ENCODE results near the gene CARD11. TPM values are rescaled to one million over a fixed set of nuclear protein-coding genes. Genes with fewer than 3 reads are reported as not detected.
A peak's percentile ranks its signal among the peaks of the same experiment; 100 is the strongest.

Gene CARD11
- total RNA-seq, 3 donors from 2014 or later: 71.5 to 87.6 (median 87.5) TPM

DNA sequence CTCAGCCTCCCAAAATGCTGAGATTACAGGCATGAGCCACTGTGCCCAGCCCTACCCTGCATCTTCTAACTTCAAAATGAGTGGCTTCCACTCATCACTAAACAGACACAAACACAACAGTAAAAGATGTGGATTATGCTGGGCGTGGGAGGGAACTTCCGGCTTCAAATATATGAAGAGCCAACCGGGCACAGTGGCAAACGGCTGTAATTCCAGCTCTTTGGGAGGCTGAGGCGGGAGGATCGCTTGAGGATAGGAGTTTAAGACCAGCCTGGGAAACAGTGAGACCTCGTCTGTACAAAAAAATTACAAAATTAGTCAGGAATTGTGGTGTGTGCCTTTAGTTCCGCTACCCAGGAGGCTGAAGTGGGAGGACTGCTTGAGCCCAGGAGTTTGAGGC, 107.4 kb downstream of the CARD11 start:
- no peak overlapping the region for H3K4me3 Mint-ChIP-seq
- ATAC-seq: no peak
- no peaks in the 10 kb centered on the region for H3K27me3 Mint-ChIP-seq (ENCODE audit: low read depth)
- no peaks in the 10 kb centered on the region for H3K9me3 Mint-ChIP-seq
- H3K36me3 Mint-ChIP-seq (ENCODE audit: insufficient read depth): peaks cover 47% of the 10 kb centered on the region
- H3K4me1 Mint-ChIP-seq (ENCODE audit: low read depth): peaks cover 11% of the 10 kb centered on the region
- no peak for DNase-seq

GRCh38 chr7:2934984-2935740, 108.5 kb downstream of the CARD11 start:
- peaks cover 11% of the 10 kb centered on the region for H3K4me1 Mint-ChIP-seq (ENCODE audit: low read depth)

DNA sequence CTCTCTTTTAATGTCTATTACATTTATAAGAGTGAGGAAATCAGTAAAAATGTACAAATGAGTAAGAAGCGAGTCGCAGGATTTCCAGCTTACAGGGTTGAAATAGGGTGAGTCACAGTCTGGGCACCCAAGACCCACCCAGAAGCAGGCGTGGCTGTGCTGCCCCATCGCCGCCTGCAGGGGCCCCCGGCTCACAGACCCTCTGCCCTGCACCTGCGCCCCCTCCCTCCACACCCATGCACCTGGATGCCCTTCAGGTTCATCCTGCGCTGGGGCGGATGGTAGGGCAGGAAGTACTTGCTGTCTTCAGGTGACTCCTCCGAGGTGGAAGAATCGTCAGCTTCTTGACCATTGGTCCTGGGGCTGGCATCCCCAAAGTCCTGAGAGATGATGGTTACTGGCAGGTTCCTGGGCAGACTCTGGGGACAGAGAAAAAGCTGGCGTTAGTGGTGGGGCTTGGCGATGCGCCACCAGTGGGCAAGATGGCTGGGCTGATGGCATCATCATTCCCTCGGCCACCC, 109.4 kb downstream of the CARD11 start:
- Mint-ChIP-seq H3K27me3 (ENCODE audit: low read depth) (no peaks in the 10 kb centered on the region), H3K36me3 (ENCODE audit: insufficient read depth) (peaks cover 41% of the 10 kb centered on the region), H3K4me3 (no peak overlapping the region), H3K9me3 (no peaks in the 10 kb centered on the region), H3K4me1 (ENCODE audit: low read depth) (peaks cover 11% of the 10 kb centered on the region)
- DNase-seq: no peak
- ATAC-seq: peak; percentile 89 to 91

More at GRCh38 chr7:2934984-2935740, 108.5 kb downstream of the CARD11 start:
- Mint-ChIP-seq H3K4me3 (no peak overlapping the region), H3K9me3 (no peaks in the 10 kb centered on the region), H3K36me3 (ENCODE audit: insufficient read depth) (peaks cover 45% of the 10 kb centered on the region), H3K27me3 (ENCODE audit: low read depth) (no peaks in the 10 kb centered on the region)
- DNase-seq (no peak), ATAC-seq (no peak)

GRCh38 chr7:2932402-2933251, 111.0 kb downstream of the CARD11 start:
- H3K27me3 Mint-ChIP-seq (ENCODE audit: low read depth): no peaks in the 10 kb centered on the region
- DNase-seq: no peak
- no peak for ATAC-seq
- peaks cover 11% of the 10 kb centered on the region for H3K4me1 Mint-ChIP-seq (ENCODE audit: low read depth)
- H3K4me3 Mint-ChIP-seq: no peak overlapping the region
- H3K36me3 Mint-ChIP-seq (ENCODE audit: insufficient read depth): peaks cover 40% of the 10 kb centered on the region
- H3K9me3 Mint-ChIP-seq: no peaks in the 10 kb centered on the region

- no peaks in the 10 kb centered on the region for H3K27me3 Mint-ChIP-seq (ENCODE audit: low read depth)
- H3K36me3 Mint-ChIP-seq (ENCODE audit: insufficient read depth): peaks cover 35% of the 10 kb centered on the region
- DNase-seq: no peak
- H3K4me1 Mint-ChIP-seq (ENCODE audit: low read depth): peaks cover 11% of the 10 kb centered on the region
- H3K4me3 Mint-ChIP-seq: no peak overlapping the region
- no peak for ATAC-seq
- H3K9me3 Mint-ChIP-seq: no peaks in the 10 kb centered on the region
Observed at GRCh38 chr7:2931034-2931415, 112.6 kb downstream of the CARD11 start.

DNA sequence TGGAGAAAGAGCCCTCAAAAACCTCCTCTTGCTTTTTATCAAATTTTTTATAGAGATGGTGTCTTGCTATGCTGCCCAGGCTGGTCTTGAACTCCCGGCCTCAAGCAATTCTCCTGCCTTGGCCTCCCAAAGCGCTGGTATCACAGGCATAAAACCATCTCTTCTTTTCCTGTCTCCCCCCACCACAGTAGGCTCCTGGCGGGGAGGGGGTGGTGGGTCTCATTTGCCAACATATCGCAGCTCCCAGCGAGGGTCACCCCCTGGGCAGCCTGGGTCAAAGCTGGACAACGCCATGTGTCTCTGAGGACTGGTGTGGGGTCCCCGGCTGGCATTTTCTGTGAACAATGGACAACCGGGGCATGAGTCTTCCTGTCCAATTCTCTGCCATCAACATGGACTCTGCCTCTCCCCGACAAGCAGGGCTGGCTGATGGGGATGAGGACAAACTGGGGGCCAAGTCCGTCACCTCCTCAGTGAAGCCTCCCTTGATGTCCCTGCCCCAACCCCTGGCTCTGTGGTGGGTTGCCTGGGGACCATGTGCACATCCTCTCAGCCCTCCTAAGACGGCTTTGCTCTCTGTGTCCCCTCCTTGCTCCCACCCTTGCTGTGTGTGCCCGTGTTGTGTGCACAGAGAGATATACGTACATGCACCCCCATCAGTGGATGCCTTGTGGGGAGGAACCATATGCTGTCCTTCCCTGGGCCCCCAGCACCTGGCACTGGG, 113.2 kb downstream of the CARD11 start:
- DNase-seq (peak; percentile 3), ATAC-seq (no peak)
- Mint-ChIP-seq H3K27me3 (ENCODE audit: low read depth) (no peaks in the 10 kb centered on the region), H3K4me1 (ENCODE audit: low read depth) (peaks cover 11% of the 10 kb centered on the region), H3K9me3 (no peaks in the 10 kb centered on the region), H3K36me3 (ENCODE audit: insufficient read depth) (peaks cover 37% of the 10 kb centered on the region), H3K4me3 (no peak overlapping the region)

DNA sequence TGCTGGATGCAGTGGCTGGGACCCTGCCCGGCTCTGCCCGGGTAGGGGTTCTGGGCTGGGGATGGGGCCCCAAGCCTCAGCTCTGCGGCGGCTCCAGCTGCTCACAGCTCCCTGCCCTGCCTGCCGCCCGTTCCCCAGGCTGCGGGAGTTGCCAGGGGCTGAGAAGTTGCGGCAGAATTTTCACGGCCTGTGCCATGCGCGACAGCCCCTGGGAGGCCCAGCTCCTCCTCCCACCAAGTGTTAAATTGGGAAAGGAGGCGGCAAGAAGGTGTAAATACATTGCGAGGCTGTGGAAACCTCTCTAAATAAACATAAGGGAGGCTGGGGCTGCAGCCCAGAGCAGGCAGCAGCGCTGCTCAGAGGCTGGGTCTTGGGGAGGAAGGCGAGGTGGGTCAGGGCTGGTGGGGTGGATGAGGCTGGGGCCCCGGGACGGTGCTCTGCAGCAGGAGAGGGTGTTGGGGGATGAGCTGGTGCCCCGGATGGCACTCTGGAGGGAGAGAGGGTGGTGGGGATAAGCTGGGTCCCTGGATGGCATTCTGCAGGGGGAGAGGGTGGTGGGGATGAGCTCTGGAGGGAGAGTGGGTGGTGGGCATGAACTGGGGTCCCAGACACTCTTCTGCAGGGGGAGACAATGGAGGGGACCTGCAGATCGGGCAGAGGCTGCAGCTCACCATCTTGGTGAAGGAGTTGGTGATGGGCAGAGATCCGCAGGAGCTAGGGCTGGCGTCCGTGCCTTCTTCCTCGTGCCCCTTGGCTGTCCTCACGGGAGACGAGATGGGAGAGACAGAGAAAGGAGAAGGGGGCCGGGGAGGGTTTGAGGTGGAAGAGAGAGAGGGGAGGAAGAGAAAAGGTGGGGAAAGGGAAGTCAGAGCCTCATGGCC, 114.1 kb downstream of the CARD11 start:
- ATAC-seq (no peak), DNase-seq (peak; percentile 1)
- peaks cover 10% of the 10 kb centered on the region for H3K4me1 Mint-ChIP-seq (ENCODE audit: low read depth)
- H3K9me3 Mint-ChIP-seq: no peaks in the 10 kb centered on the region
- no peaks in the 10 kb centered on the region for H3K27me3 Mint-ChIP-seq (ENCODE audit: low read depth)
- H3K4me3 Mint-ChIP-seq: no peak overlapping the region
- H3K36me3 Mint-ChIP-seq (ENCODE audit: insufficient read depth): peaks cover 35% of the 10 kb centered on the region

DNA sequence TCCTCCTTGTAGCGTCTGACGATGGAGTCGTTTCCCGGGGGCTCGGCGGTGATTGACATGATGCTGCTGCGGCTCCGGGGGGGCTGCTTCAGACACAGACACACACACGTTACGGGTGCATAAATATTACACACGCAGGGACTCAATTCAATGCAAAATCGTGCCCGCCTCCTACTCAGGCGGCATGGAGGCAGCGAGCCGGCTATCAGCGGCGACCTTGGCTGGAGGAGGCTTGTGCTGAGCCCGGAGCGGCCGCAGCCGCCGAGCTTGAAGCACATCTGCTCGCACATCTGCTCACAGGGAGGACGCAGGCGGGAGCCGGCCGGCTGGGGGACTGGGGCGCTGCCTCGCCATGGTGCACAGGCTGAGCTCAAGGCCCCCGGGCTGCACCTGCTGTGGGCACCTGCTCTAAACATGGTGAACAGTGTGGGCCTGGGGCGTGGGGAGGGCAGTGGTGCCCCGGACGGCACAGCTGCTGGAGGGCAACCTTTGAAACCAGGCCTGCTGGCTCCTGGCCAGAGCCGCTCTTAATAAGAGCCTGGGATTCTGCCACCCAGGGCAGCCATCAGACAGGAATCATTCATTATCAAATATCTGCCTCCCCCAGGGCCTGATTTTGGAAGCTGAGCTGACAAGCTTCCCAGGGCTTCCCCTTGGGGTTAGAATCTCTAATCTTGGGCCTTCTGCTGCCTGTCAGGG, 114.9 kb downstream of the CARD11 start:
- ATAC-seq: no peak
- Mint-ChIP-seq H3K27me3 (ENCODE audit: low read depth) (no peaks in the 10 kb centered on the region), H3K4me1 (ENCODE audit: low read depth) (peaks cover 2% of the 10 kb centered on the region), H3K36me3 (ENCODE audit: insufficient read depth) (peaks cover 29% of the 10 kb centered on the region), H3K4me3 (no peak overlapping the region), H3K9me3 (no peaks in the 10 kb centered on the region)
- DNase-seq: peak; percentile 2

DNA sequence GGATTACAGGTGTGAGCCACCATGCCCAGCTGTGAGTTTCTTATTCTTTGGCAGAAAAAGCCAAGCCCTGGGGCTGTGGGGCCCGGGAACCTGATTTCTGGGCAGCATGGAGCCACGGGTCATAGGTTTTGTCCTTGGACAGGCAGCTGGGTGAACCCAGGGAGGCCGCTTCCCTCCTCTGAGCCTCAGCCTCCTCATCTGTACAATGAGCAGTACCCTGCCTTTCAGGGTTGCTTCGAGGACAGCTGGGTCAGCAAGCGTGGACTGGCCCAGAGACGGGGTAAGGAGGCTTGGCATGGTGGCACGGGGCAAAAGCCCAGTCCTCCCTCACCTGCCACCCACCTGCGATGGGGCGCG, 115.4 kb downstream of the CARD11 start:
- Mint-ChIP-seq H3K36me3 (ENCODE audit: insufficient read depth) (peaks cover 26% of the 10 kb centered on the region), H3K4me3 (no peak overlapping the region), H3K4me1 (ENCODE audit: low read depth) (no peaks in the 10 kb centered on the region), H3K9me3 (no peaks in the 10 kb centered on the region), H3K27me3 (ENCODE audit: low read depth) (no peaks in the 10 kb centered on the region)
- ATAC-seq: no peak
- DNase-seq: no peak

GRCh38 chr7:2927592-2927991, 116.1 kb downstream of the CARD11 start:
- no peaks in the 10 kb centered on the region for H3K9me3 Mint-ChIP-seq
- no peaks in the 10 kb centered on the region for H3K4me1 Mint-ChIP-seq (ENCODE audit: low read depth)
- DNase-seq (no peak), ATAC-seq (no peak)
- no peaks in the 10 kb centered on the region for H3K27me3 Mint-ChIP-seq (ENCODE audit: low read depth)
- peaks cover 26% of the 10 kb centered on the region for H3K36me3 Mint-ChIP-seq (ENCODE audit: insufficient read depth)
- H3K4me3 Mint-ChIP-seq: no peak overlapping the region

- H3K9me3 Mint-ChIP-seq: no peaks in the 10 kb centered on the region
- no peaks in the 10 kb centered on the region for H3K27me3 Mint-ChIP-seq (ENCODE audit: low read depth)
- H3K4me1 Mint-ChIP-seq (ENCODE audit: low read depth): no peaks in the 10 kb centered on the region
- no peak for DNase-seq
- H3K36me3 Mint-ChIP-seq (ENCODE audit: insufficient read depth): peaks cover 23% of the 10 kb centered on the region
- H3K4me3 Mint-ChIP-seq: no peak overlapping the region
- ATAC-seq: no peak
Observed at GRCh38 chr7:2926896-2927405, 116.7 kb downstream of the CARD11 start.

- peaks cover 24% of the 10 kb centered on the region for H3K36me3 Mint-ChIP-seq (ENCODE audit: insufficient read depth)
- H3K4me3 Mint-ChIP-seq: no peak overlapping the region
- no peak for ATAC-seq
Observed at GRCh38 chr7:2926120-2926895, 117.4 kb downstream of the CARD11 start.

More at GRCh38 chr7:2926120-2926895, 117.4 kb downstream of the CARD11 start:
- H3K4me1 Mint-ChIP-seq (ENCODE audit: low read depth): no peaks in the 10 kb centered on the region
- no peaks in the 10 kb centered on the region for H3K9me3 Mint-ChIP-seq
- no peak for DNase-seq
- H3K27me3 Mint-ChIP-seq (ENCODE audit: low read depth): no peaks in the 10 kb centered on the region
